Measurements from ENCODE around the gene TRAPPC6A.

The TRAPPC6A gene

GRCh38 chr19:45172611-45173208 is 5.3 kb downstream of the TRAPPC6A start:
- Histone ChIP-seq H2AFZ (ENCODE audit: low read length, unreplicated experiment) (no peak overlapping the region), H3K4me3 (ENCODE audit: low read depth, low read length) (no peak overlapping the region), H3K4me1 (ENCODE audit: control insufficient read depth, insufficient read depth, low read length, unreplicated experiment) (no peaks in the 10 kb centered on the region), H3K27ac (ENCODE audit: low read depth, low read length) (no peak overlapping the region), H3K27me3 (ENCODE audit: insufficient read depth, low read length) (no peaks in the 10 kb centered on the region), H3K36me3 (ENCODE audit: insufficient read depth, low read length) (no peaks in the 10 kb centered on the region), H3K79me2 (ENCODE audit: control insufficient read depth, insufficient read depth, low read length, unreplicated experiment) (no peaks in the 10 kb centered on the region)

- Histone ChIP-seq H3K79me2 (ENCODE audit: control insufficient read depth, insufficient read depth, low read length, unreplicated experiment) (no peaks in the 10 kb centered on the region), H3K4me1 (ENCODE audit: control insufficient read depth, insufficient read depth, low read length, unreplicated experiment) (no peaks in the 10 kb centered on the region), H3K4me3 (ENCODE audit: low read depth, low read length) (no peak overlapping the region), H3K27me3 (ENCODE audit: insufficient read depth, low read length) (no peaks in the 10 kb centered on the region), H3K27ac (ENCODE audit: low read depth, low read length) (no peak overlapping the region), H3K36me3 (ENCODE audit: insufficient read depth, low read length) (no peaks in the 10 kb centered on the region), H2AFZ (ENCODE audit: low read length, unreplicated experiment) (no peak overlapping the region)
Measured at GRCh38 chr19:45172173-45172572, 5.9 kb downstream of the TRAPPC6A start.

- H2AFZ ChIP-seq (ENCODE audit: low read length, unreplicated experiment), result no peak overlapping the region
- no peaks in the 10 kb centered on the region for H3K4me1 ChIP-seq (ENCODE audit: control insufficient read depth, insufficient read depth, low read length, unreplicated experiment)
- H3K27ac ChIP-seq (ENCODE audit: low read depth, low read length), result no peak overlapping the region
- no peaks in the 10 kb centered on the region for H3K27me3 ChIP-seq (ENCODE audit: insufficient read depth, low read length)
- H3K36me3 ChIP-seq (ENCODE audit: insufficient read depth, low read length), result no peaks in the 10 kb centered on the region
- H3K4me3 ChIP-seq (ENCODE audit: low read depth, low read length), result no peak overlapping the region
- H3K79me2 ChIP-seq (ENCODE audit: control insufficient read depth, insufficient read depth, low read length, unreplicated experiment), result no peaks in the 10 kb centered on the region
Measured at GRCh38 chr19:45171211-45171623, 6.8 kb downstream of the TRAPPC6A start.

- Histone ChIP-seq H2AFZ (ENCODE audit: low read length, unreplicated experiment) (no peak overlapping the region), H3K4me3 (ENCODE audit: low read depth, low read length) (no peak overlapping the region)
Measured at GRCh38 chr19:45170146-45171106, 7.6 kb downstream of the TRAPPC6A start.

GRCh38 chr19:45169602-45170001 is 8.4 kb downstream of the TRAPPC6A start:
- no peaks in the 10 kb centered on the region for H3K36me3 ChIP-seq (ENCODE audit: insufficient read depth, low read length)
- no peak overlapping the region for H3K4me3 ChIP-seq (ENCODE audit: low read depth, low read length)
- H2AFZ ChIP-seq (ENCODE audit: low read length, unreplicated experiment), result no peak overlapping the region
- H3K27ac ChIP-seq (ENCODE audit: low read depth, low read length), result no peak overlapping the region
- no peaks in the 10 kb centered on the region for H3K27me3 ChIP-seq (ENCODE audit: insufficient read depth, low read length)
- no peaks in the 10 kb centered on the region for H3K4me1 ChIP-seq (ENCODE audit: control insufficient read depth, insufficient read depth, low read length, unreplicated experiment)
- no peaks in the 10 kb centered on the region for H3K79me2 ChIP-seq (ENCODE audit: control insufficient read depth, insufficient read depth, low read length, unreplicated experiment)

More at GRCh38 chr19:45170146-45171106, 7.6 kb downstream of the TRAPPC6A start:
- Histone ChIP-seq H3K79me2 (ENCODE audit: control insufficient read depth, insufficient read depth, low read length, unreplicated experiment) (no peaks in the 10 kb centered on the region), H3K27ac (ENCODE audit: low read depth, low read length) (no peak overlapping the region), H3K36me3 (ENCODE audit: insufficient read depth, low read length) (no peaks in the 10 kb centered on the region), H3K4me1 (ENCODE audit: control insufficient read depth, insufficient read depth, low read length, unreplicated experiment) (no peaks in the 10 kb centered on the region), H3K27me3 (ENCODE audit: insufficient read depth, low read length) (no peaks in the 10 kb centered on the region)

- Histone ChIP-seq H3K27ac (ENCODE audit: low read depth, low read length) (no peak overlapping the region), H3K27me3 (ENCODE audit: insufficient read depth, low read length) (no peaks in the 10 kb centered on the region), H2AFZ (ENCODE audit: low read length, unreplicated experiment) (no peak overlapping the region)
Measured at GRCh38 chr19:45168767-45169351, 9.2 kb downstream of the TRAPPC6A start.

GRCh38 chr19:45166723-45167252 is 11.2 kb downstream of the TRAPPC6A start:
- no peaks in the 10 kb centered on the region for H3K27me3 ChIP-seq (ENCODE audit: insufficient read depth, low read length)
- H3K79me2 ChIP-seq (ENCODE audit: control insufficient read depth, insufficient read depth, low read length, unreplicated experiment), result no peaks in the 10 kb centered on the region
- no peak overlapping the region for H2AFZ ChIP-seq (ENCODE audit: low read length, unreplicated experiment)
- no peaks in the 10 kb centered on the region for H3K36me3 ChIP-seq (ENCODE audit: insufficient read depth, low read length)
- H3K4me3 ChIP-seq (ENCODE audit: low read depth, low read length), result no peak overlapping the region
- H3K27ac ChIP-seq (ENCODE audit: low read depth, low read length), result no peak overlapping the region
- H3K4me1 ChIP-seq (ENCODE audit: control insufficient read depth, insufficient read depth, low read length, unreplicated experiment), result peaks cover 5% of the 10 kb centered on the region

More at GRCh38 chr19:45168767-45169351, 9.2 kb downstream of the TRAPPC6A start:
- Histone ChIP-seq H3K4me3 (ENCODE audit: low read depth, low read length) (no peak overlapping the region), H3K36me3 (ENCODE audit: insufficient read depth, low read length) (no peaks in the 10 kb centered on the region), H3K4me1 (ENCODE audit: control insufficient read depth, insufficient read depth, low read length, unreplicated experiment) (peaks cover 5% of the 10 kb centered on the region), H3K79me2 (ENCODE audit: control insufficient read depth, insufficient read depth, low read length, unreplicated experiment) (no peaks in the 10 kb centered on the region)

- Histone ChIP-seq H2AFZ (ENCODE audit: low read length, unreplicated experiment) (no peak overlapping the region), H3K27me3 (ENCODE audit: insufficient read depth, low read length) (no peaks in the 10 kb centered on the region), H3K36me3 (ENCODE audit: insufficient read depth, low read length) (no peaks in the 10 kb centered on the region), H3K4me1 (ENCODE audit: control insufficient read depth, insufficient read depth, low read length, unreplicated experiment) (peaks cover 5% of the 10 kb centered on the region), H3K4me3 (ENCODE audit: low read depth, low read length) (no peak overlapping the region), H3K27ac (ENCODE audit: low read depth, low read length) (no peak overlapping the region), H3K79me2 (ENCODE audit: control insufficient read depth, insufficient read depth, low read length, unreplicated experiment) (no peaks in the 10 kb centered on the region)
Measured at GRCh38 chr19:45164577-45165335, 13.3 kb downstream of the TRAPPC6A start.

GRCh38 chr19:45163751-45164460 is 14.1 kb downstream of the TRAPPC6A start:
- Histone ChIP-seq H3K4me1 (ENCODE audit: control insufficient read depth, insufficient read depth, low read length, unreplicated experiment) (peaks cover 5% of the 10 kb centered on the region), H3K27ac (ENCODE audit: low read depth, low read length) (no peak overlapping the region), H3K79me2 (ENCODE audit: control insufficient read depth, insufficient read depth, low read length, unreplicated experiment) (no peaks in the 10 kb centered on the region), H2AFZ (ENCODE audit: low read length, unreplicated experiment) (no peak overlapping the region), H3K36me3 (ENCODE audit: insufficient read depth, low read length) (no peaks in the 10 kb centered on the region), H3K27me3 (ENCODE audit: insufficient read depth, low read length) (no peaks in the 10 kb centered on the region), H3K4me3 (ENCODE audit: low read depth, low read length) (no peak overlapping the region)
